HCT116 (cell line): ENCODE measurements around the gene ITSN1.

ENCODE experiments used
- TCF7L2 ChIP-seq: IDR thresholded peaks from 2 replicates; pipeline ENCODE4 v1.7.0; 2011; ENCODE audit warnings: borderline replicate concordance, inconsistent platforms; ENCODE audit not compliant: insufficient read depth, insufficient read length; ENCODE audit errors: extremely low read depth
- TF ChIP-seq, protein P1 (sequence below), 3 experiments: fragments of 200-600 bp in 1 of 3; sonication (generic) in 1 of 3; IDR thresholded peaks in 2 of 3; conservative IDR thresholded peaks in 1 of 3; 2 replicates each; pipeline ENCODE4 v1.5.1; 2012 to 2017; ENCODE audit warnings: low read depth in 2 of 3, low read length in 2 of 3, antibody characterized with exemption in 1 of 3, borderline replicate concordance in 1 of 3, control low read depth in 1 of 3, mild to moderate bottlenecking in 1 of 3, mixed read lengths in 1 of 3, mixed run types in 1 of 3, moderate library complexity in 1 of 3; ENCODE audit not compliant: insufficient read depth in 1 of 3

DNA sequence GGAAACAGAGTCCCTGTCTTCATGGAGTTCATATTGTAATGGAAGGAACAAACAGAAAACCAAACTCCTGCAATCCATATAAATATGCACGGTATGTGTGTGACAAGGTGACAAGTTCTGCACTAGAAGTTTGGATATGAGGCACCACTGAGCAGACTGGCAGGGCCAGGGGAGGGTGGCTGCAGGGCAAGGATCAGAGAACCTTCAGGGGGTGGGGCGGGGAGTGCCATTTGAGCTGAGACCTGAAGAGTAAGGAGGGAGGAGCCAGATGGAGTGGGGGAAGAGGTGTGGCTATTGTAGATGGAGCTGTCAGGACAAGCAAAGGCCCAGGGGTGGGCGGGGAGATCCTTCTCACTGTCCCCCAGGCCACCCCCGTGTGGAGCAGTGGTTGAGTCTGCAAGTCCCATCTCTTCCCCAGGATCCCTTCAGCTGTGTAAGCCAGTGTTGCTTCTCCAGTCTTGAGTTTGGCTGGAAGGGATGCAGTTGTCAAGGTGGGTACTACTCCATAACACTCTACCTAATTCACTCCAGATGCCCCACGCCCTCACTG lies 196.9 kb downstream of the ITSN1 start:
- TF ChIP-seq, protein P1, sequence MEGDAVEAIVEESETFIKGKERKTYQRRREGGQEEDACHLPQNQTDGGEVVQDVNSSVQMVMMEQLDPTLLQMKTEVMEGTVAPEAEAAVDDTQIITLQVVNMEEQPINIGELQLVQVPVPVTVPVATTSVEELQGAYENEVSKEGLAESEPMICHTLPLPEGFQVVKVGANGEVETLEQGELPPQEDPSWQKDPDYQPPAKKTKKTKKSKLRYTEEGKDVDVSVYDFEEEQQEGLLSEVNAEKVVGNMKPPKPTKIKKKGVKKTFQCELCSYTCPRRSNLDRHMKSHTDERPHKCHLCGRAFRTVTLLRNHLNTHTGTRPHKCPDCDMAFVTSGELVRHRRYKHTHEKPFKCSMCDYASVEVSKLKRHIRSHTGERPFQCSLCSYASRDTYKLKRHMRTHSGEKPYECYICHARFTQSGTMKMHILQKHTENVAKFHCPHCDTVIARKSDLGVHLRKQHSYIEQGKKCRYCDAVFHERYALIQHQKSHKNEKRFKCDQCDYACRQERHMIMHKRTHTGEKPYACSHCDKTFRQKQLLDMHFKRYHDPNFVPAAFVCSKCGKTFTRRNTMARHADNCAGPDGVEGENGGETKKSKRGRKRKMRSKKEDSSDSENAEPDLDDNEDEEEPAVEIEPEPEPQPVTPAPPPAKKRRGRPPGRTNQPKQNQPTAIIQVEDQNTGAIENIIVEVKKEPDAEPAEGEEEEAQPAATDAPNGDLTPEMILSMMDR (IDR thresholded peaks at IDR 0.05 in 2 of 3, conservative IDR thresholded peaks at IDR 0.05 in 1 of 3; ENCODE audit: borderline replicate concordance in 1 of 3, insufficient read depth in 1 of 3, low read depth in 2 of 3, low read length in 2 of 3), result no peak
- TF ChIP-seq TCF7L2, result no peak
